Stimulated activated CD8-positive, alpha-beta memory T cell treated with anti-CD3 and anti-CD28 coated beads, Interleukin-2, amount 100 ng/mL, for 48 hours (primary cell): Measurements from ENCODE around the gene STRADB.
"Not testable (repeated sequence)": the region's sequence is repeated elsewhere in the genome, so short reads cannot be mapped to it uniquely, and the experiment has no call there.

Source experiments
- DNase-seq, 2 donors: peaks; one replicate each; pipeline ENCODE4 v3.0.0-alpha.2; 2020; ENCODE audit warnings: low read depth in 2 of 2

Gene STRADB

GRCh38 chr2:201430839-201431238 is 20.7 kb upstream of the STRADB start:
- DNase-seq, result no peak

- no peak for DNase-seq
These were observed 19.4 kb upstream of the STRADB start for GRCh38 chr2:201432038-201432620.

- DNase-seq, result no peak
These were observed 18.7 kb upstream of the STRADB start for GRCh38 chr2:201432621-201433393.

DNA sequence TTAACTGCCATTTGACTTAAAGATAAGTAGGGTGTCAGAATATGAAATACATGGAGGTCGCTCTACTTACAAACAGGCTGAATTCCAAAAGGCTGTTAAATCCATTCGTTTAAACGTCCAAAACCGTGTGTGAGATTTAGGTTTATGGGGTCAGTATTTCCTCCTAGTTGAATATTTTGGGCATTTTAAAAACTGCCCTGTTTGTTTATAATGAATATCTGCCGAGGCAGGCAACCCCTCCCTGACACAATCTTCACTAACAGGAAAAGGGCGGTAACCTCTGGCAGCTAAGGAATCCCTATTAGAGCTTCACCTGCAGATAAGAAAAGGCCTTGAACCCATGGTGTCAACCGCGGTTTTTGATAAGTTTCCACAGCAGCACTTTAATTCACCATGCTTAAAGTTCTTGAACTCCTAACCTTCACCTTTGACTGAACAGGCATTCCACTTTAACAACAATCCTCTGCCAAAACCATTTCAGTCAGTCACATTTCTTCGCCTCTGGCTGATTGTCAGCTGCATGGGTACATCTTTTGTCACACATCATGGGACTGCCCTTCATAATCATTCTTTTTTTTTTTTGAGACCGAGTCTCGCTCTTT is 18.0 kb upstream of the STRADB start:
- DNase-seq, result no peak

GRCh38 chr2:201436141-201436540 is 15.4 kb upstream of the STRADB start:
- DNase-seq, result no peak

GRCh38 chr2:201439336-201439922 is 12.1 kb upstream of the STRADB start:
- DNase-seq, result not testable (repeated sequence)

DNA sequence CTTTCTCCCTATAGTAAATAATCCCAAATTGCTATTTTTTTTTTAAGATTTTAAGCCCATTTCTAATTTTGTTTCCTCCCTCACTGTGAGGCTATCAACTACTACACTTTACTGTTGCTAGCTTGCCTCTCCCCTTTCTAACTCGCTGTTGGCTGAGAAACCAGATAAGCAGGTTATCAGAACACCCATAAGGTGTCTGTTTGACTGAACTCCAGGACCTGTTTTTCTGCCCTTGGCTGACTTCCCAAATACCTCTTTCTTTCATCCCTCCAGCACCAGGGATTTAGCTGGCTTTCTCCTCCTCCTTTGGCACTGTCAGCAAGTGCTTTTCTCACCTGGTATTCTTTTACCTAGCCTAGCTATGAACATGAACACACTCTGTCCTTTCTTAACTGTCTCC is 11.4 kb upstream of the STRADB start:
- DNase-seq, result no peak

GRCh38 chr2:201441409-201441808 is 10.1 kb upstream of the STRADB start:
- no peak for DNase-seq

- no peak for DNase-seq
These were observed 6.6 kb upstream of the STRADB start for GRCh38 chr2:201444746-201445465.

- DNase-seq, result no peak
These were observed 4.5 kb upstream of the STRADB start for GRCh38 chr2:201447086-201447485.

DNA sequence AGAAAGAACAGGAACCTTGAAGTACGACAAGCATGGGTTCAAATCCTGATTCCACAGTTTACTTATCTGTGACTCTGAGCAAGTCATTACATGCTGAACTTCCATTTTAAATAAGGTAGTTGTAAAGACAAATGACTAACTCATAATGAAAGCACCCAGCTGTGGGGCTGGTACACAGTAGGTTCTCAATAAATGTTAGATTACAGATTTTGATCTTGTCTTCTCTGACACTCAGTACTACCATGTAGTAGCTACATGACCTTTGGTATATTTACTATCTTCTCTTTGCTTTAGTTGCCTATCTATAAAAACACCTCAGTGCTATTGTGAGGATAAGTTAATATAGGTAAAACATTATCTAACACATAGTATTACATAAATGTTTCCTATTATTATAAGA is 3.5 kb upstream of the STRADB start:
- DNase-seq, result no peak

- DNase-seq, result no peak
These were observed 2.8 kb upstream of the STRADB start for GRCh38 chr2:201448701-201449100.

- DNase-seq, result no peak
These were observed 617 bp upstream of the STRADB start for GRCh38 chr2:201450954-201451291.

GRCh38 chr2:201452058-201452921 is 750 bp downstream of the STRADB start:
- peak in 1 of 2 donors; percentile 47 for DNase-seq

DNA sequence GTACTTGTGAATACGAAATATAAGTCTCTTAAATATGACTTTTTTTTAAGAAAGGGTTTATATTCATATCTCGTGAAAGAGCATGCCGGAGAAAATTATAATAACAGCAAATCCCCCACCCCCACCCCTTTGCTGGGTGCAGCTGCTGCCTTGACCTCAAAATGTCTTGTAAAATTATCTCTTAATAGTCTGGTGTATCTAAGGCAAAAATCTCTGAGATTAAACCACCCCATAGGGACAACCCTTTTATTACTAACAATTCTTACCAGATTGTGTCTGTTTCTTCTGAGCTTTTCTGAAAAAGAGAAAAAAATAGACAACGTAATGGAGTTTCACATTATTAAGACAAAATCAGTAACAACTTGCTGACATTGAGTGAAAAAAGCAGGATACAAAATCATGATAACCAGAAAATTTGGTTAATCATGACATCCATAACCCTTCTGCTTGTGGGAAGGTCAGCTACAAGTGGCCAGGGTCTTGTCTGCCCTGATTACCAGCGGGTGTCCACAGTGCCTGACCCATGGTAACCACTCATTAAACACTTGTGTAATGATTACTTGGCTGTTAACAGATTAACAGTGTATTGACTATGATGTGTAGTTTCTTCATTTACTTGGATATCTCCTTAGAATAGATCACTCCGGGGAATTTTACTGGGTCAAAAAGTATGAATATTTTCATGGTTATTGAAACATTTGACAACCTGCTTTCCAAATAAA is 1.5 kb downstream of the STRADB start:
- DNase-seq, result no peak

DNA sequence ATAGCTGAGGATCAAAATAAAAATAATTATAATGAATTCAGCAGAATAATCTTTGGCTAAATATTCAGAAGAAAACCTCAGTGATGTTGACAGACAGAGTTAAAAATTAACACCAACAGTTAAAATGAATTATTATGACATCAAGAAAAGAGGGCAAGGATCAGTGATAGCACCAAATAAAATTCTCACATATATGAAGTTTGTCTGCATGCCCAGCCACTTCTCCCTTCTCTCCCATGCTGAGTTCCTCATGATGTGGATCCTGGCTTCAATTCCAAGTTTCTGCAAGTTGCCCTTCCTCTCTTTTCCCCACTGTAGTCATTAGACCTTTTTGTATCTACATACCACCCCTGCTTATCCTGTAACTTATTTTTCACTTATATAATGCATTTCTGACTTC is 6.8 kb downstream of the STRADB start:
- no peak for DNase-seq

DNA sequence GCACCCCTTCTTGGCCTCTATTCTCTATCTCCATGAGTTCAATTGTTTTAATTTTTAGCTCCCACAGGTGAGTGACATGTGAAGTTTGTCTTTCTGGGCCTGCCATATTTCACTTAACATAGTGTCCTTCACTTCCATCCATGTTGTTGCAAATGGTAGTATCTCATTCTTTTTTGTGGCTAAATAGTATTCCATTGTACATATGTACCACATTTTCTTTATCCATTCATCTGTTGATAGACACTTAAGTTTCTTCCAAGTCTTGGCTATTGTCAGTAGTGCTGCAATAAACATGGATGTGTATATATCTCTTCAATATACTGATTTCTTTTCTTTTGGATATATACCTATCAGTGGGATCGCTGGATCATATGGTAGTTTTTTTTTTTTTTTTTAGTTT is 9.0 kb downstream of the STRADB start:
- DNase-seq, result no peak

- no peak for DNase-seq
These were observed 13.0 kb downstream of the STRADB start for GRCh38 chr2:201464547-201464946.

GRCh38 chr2:201465524-201465971 is 14.0 kb downstream of the STRADB start:
- DNase-seq, result no peak

GRCh38 chr2:201466050-201466675 is 14.6 kb downstream of the STRADB start:
- no peak for DNase-seq
